ENCODE data around the gene MAN1B1. TPM values are rescaled to one million over a fixed set of nuclear protein-coding genes. Genes with fewer than 3 reads are reported as not detected.

Gene MAN1B1
- total RNA-seq, 1 donor from 2014 or later, result 58.9 TPM

- Mint-ChIP-seq H3K9me3 (no peaks in the 10 kb centered on the region), H3K4me3 (no peak overlapping the region), H3K27me3 (peaks cover 70% of the 10 kb centered on the region), H3K27ac (no peak overlapping the region), H3K36me3 (no peaks in the 10 kb centered on the region), H3K4me1 (ENCODE audit: unreplicated experiment) (no peaks in the 10 kb centered on the region)
- DNase-seq (ENCODE audit: extremely low spot score, unreplicated experiment), result no peak
- TF ChIP-seq CTCF (conservative IDR thresholded peaks at IDR 0.05), result no peak
Observed at GRCh38 chr9:137141050-137141810, 54.4 kb downstream of the MAN1B1 start.

GRCh38 chr9:137141976-137142936 is 55.5 kb downstream of the MAN1B1 start:
- DNase-seq (ENCODE audit: extremely low spot score, unreplicated experiment), result no peak
- TF ChIP-seq CTCF (conservative IDR thresholded peaks at IDR 0.05), result no peak
- H3K9me3 Mint-ChIP-seq, result no peaks in the 10 kb centered on the region
- no peak overlapping the region for H3K4me3 Mint-ChIP-seq
- H3K27me3 Mint-ChIP-seq, result peaks cover 63% of the 10 kb centered on the region
- no peaks in the 10 kb centered on the region for H3K36me3 Mint-ChIP-seq
- no peaks in the 10 kb centered on the region for H3K4me1 Mint-ChIP-seq (ENCODE audit: unreplicated experiment)
- H3K27ac Mint-ChIP-seq, result no peak overlapping the region

GRCh38 chr9:137143459-137143858 is 56.7 kb downstream of the MAN1B1 start:
- no peak overlapping the region for H3K27ac Mint-ChIP-seq
- DNase-seq (ENCODE audit: extremely low spot score, unreplicated experiment), result no peak
- H3K4me3 Mint-ChIP-seq, result no peak overlapping the region
- no peaks in the 10 kb centered on the region for H3K4me1 Mint-ChIP-seq (ENCODE audit: unreplicated experiment)
- peaks cover 57% of the 10 kb centered on the region for H3K27me3 Mint-ChIP-seq
- TF ChIP-seq CTCF (conservative IDR thresholded peaks at IDR 0.05), result no peak
- H3K9me3 Mint-ChIP-seq, result no peaks in the 10 kb centered on the region
- H3K36me3 Mint-ChIP-seq, result no peaks in the 10 kb centered on the region

GRCh38 chr9:137145731-137146526 is 59.1 kb downstream of the MAN1B1 start:
- Mint-ChIP-seq H3K27ac (no peak overlapping the region), H3K27me3 (peaks cover 39% of the 10 kb centered on the region), H3K36me3 (no peaks in the 10 kb centered on the region), H3K9me3 (no peaks in the 10 kb centered on the region), H3K4me1 (ENCODE audit: unreplicated experiment) (no peaks in the 10 kb centered on the region), H3K4me3 (no peak overlapping the region)
- no peak for TF ChIP-seq CTCF (conservative IDR thresholded peaks at IDR 0.05)
- DNase-seq (ENCODE audit: extremely low spot score, unreplicated experiment), result no peak

DNA sequence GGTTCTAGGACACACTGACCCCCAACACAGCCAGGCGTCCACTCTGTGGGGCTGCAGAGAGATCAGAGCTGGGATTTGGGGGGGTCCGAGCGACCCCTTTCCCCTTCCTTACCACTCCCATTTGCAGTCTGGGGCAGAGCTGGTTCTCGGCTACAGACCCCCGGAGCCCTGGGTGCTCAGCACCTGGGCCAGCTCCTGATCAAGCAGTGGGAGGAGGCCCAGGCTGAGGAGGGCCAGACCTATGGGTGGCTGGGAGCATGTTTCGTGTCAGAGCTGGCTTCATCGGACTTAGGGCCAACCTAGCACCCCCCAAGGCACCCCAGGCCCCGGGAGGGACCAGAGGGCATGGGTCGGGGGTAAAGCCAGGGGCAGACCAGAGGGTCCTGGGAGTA is 59.7 kb downstream of the MAN1B1 start:
- no peak for TF ChIP-seq CTCF (conservative IDR thresholded peaks at IDR 0.05)
- no peaks in the 10 kb centered on the region for H3K36me3 Mint-ChIP-seq
- no peak overlapping the region for H3K27ac Mint-ChIP-seq
- no peaks in the 10 kb centered on the region for H3K9me3 Mint-ChIP-seq
- no peak for DNase-seq (ENCODE audit: extremely low spot score, unreplicated experiment)
- no peaks in the 10 kb centered on the region for H3K4me1 Mint-ChIP-seq (ENCODE audit: unreplicated experiment)
- H3K27me3 Mint-ChIP-seq, result peaks cover 35% of the 10 kb centered on the region
- no peak overlapping the region for H3K4me3 Mint-ChIP-seq

Measured in type B pancreatic cell (in vitro differentiated cells).